K562 (cell line): ENCODE measurements around the gene HOXB6. TPM values are rescaled to one million over a fixed set of nuclear protein-coding genes. Genes with fewer than 3 reads are reported as not detected.

ENCODE experiments used
- ATAC-seq: fragments of 200-7000 bp; cut with Tn5 transposase; 3 replicates; pipeline ENCODE4 v1.9.1; 2020; ENCODE audit warnings: moderate library complexity
- BruUV-seq: library from RNA; stranded (reverse); fragments of 400-500 nt; replicated peaks from 2 replicates; lab custom pipeline; 2021; lab: Mats Ljungman, UMichigan
- CTCF ChIA-PET: fragments of 300-600 bp; formaldehyde crosslinking; extraction: SDS; loops from one replicate; lab custom pipeline; 2021; ENCODE audit warnings: low intra/inter-chr PET ratio; lab: Yijun Ruan, JAX
- POLR2A ChIA-PET: fragments of 300-600, 350-650 bp; sonication (Branson Sonifier 250); formaldehyde crosslinking; extraction: SDS; loops from one replicate; lab custom pipeline; 2021; ENCODE audit warnings: antibody characterized with exemption, inconsistent platforms; lab: Yijun Ruan, JAX
- DNase-seq, 4 experiments: peaks; one replicate each; pipeline versions ENCODE4 v3.0.0 to v3.0.0-alpha.2; 2011 to 2018; ENCODE audit warnings: low spot score in 3 of 4, mixed read lengths in 3 of 4; ENCODE audit errors: extremely low read depth in 1 of 4
- FAIRE-seq: peaks from 2 replicates; lab custom pipeline; 2011; peaks lifted over from hg19 to GRCh38; lab: Jason Lieb, UNC
- H2AFZ ChIP-seq: 2 replicates; pipeline ENCODE4 v1.6.0; 2011; ENCODE audit warnings: low read depth, low read length, control low read depth, inconsistent platforms
- H3K27ac ChIP-seq: fragments of 200-600 bp; 3 replicates; pipeline ENCODE4 v1.8.0; 2011; ENCODE audit warnings: low read depth, mild to moderate bottlenecking, control low read depth, inconsistent platforms, low read length, moderate library complexity, mixed read lengths; ENCODE audit errors: extremely low read depth
- H3K27me3 ChIP-seq, 2 experiments: fragments of 300-600 bp in 1 of 2; 2 replicates in 1 of 2; 3 replicates in 1 of 2; pipeline versions ENCODE4 v1.6.0 to v1.8.0; 2011; ENCODE audit warnings: inconsistent platforms in 2 of 2, low read length in 2 of 2, mild to moderate bottlenecking in 1 of 2, mixed read lengths in 1 of 2, moderate library complexity in 1 of 2; ENCODE audit not compliant: control insufficient read depth in 2 of 2, insufficient read depth in 2 of 2
- H3K36me3 ChIP-seq: fragments of 300-600 bp; 3 replicates; pipeline ENCODE4 v1.8.0; 2011; ENCODE audit warnings: mild to moderate bottlenecking, low read length, inconsistent platforms; ENCODE audit not compliant: control insufficient read depth, insufficient read depth
- H3K4me1 ChIP-seq, 2 experiments: fragments of 200-600 bp in 1 of 2; replicated peaks in 1 of 2; 2 replicates in 1 of 2; 3 replicates in 1 of 2; pipeline versions ENCODE4 v1.5.1 to v1.8.0; 2011; ENCODE audit warnings: inconsistent platforms in 2 of 2, low read length in 2 of 2, mild to moderate bottlenecking in 1 of 2, mixed read lengths in 1 of 2, moderate library complexity in 1 of 2; ENCODE audit not compliant: control insufficient read depth in 2 of 2, insufficient read depth in 2 of 2
- H3K4me2 ChIP-seq: 2 replicates; pipeline ENCODE4 v1.6.1; 2011; ENCODE audit warnings: low read length, control low read depth, inconsistent platforms, mixed read lengths; ENCODE audit not compliant: insufficient read depth
- H3K4me3 ChIP-seq: fragments of 200-600 bp; sonication (generic), shearing (Covaris generic); 2 replicates; pipeline ENCODE4 v1.5.1; 2016; ENCODE audit warnings: control low read depth, inconsistent platforms
- H3K79me2 ChIP-seq: fragments of 200-600 bp; 3 replicates; pipeline ENCODE4 v1.8.0; 2011; ENCODE audit warnings: low read length, inconsistent platforms; ENCODE audit not compliant: control insufficient read depth, insufficient read depth
- H3K9ac ChIP-seq, 2 experiments: 2 replicates each; pipeline versions ENCODE4 v1.6.0 to v1.6.1; 2011; ENCODE audit warnings: low read depth in 2 of 2, low read length in 2 of 2, control low read depth in 1 of 2, inconsistent platforms in 1 of 2, mild to moderate bottlenecking in 1 of 2, mixed read lengths in 1 of 2; ENCODE audit not compliant: insufficient read depth in 1 of 2
- H3K9me1 ChIP-seq: one replicate; pipeline ENCODE4 v1.6.0; 2011; ENCODE audit warnings: inconsistent platforms, mild to moderate bottlenecking, low read length, moderate library complexity; ENCODE audit not compliant: control insufficient read depth, insufficient read depth
- H3K9me3 ChIP-seq: replicated peaks from 2 replicates; pipeline ENCODE4 v1.5.1; 2011; ENCODE audit warnings: low read depth, low read length, inconsistent platforms; ENCODE audit not compliant: control insufficient read depth, insufficient read depth
- H4K20me1 ChIP-seq: replicated peaks from 2 replicates; pipeline ENCODE4 v1.6.1; 2011; ENCODE audit warnings: low read length, inconsistent platforms, mixed read lengths; ENCODE audit not compliant: control insufficient read depth, insufficient read depth
- IRF2 ChIP-seq: sonication (generic); formaldehyde crosslinking; IDR thresholded peaks from 2 replicates; pipeline ENCODE4 v1.8.1; 2022; ENCODE audit warnings: mild to moderate bottlenecking, missing genetic modification reagents
- LEF1 ChIP-seq: fragments of 450-650 bp; IDR thresholded peaks from 2 replicates; pipeline ENCODE4 v1.6.1; 2016; ENCODE audit warnings: mild to moderate bottlenecking
- ZNF77 ChIP-seq: fragments of 250-450 bp; sonication (Bioruptor Pico); IDR thresholded peaks from 2 replicates; pipeline ENCODE4 v1.5.0; 2020
- WGBS: fragments of 100-300 bp; shearing (Covaris generic); methylation state at CpG from one replicate; pipeline ENCODE4 v1.1.6; 2016; ENCODE audit warnings: low coverage, mixed read lengths; ENCODE audit not compliant: insufficient coverage; ENCODE audit errors: missing lambda C conversion rate; 5-methylcytosine and 5-hydroxymethylcytosine counted together
- in situ Hi-C: fragments of 300-500 bp; cut with MboI; formaldehyde crosslinking; loops from 4 replicates; pipeline ENCODE4 v1.15.0; 2018; ENCODE audit warnings: inconsistent platforms, mixed read lengths
- intact Hi-C: fragments of 100-400 bp; cut with micrococcal nuclease; formaldehyde crosslinking; loops from 2 replicates; pipeline ENCODE4 v1.14.2; 2022
- polyA plus RNA-seq, 8 experiments: library from polyadenylated mRNA; depleted of rRNA in 4 of 8; stranded (reverse) in 5 of 8; unstranded in 3 of 8; fragments of >200 nt; fragmentation: Nextera tagmentation in 2 of 8; fragmentation: Illumina TruSeq in 1 of 8; extraction: Ambion mirVana in 2 of 8; extraction: Trizol in 1 of 8; gene quantifications; 2 replicates each; pipeline versions ENCODE4 v1.2.1 to v1.2.3, GENCODE V29; 2011 to 2014; ENCODE audit warnings: inconsistent platforms in 1 of 8, missing spikeins in 1 of 8
- total RNA-seq, 7 experiments: library from RNA; depleted of rRNA in 6 of 7; stranded (reverse); fragments of >200 nt in 6 of 7; fragmentation: Illumina TruSeq in 2 of 7; extraction: Trizol in 2 of 7; gene quantifications; 2 replicates each; pipeline versions ENCODE4 v1.2.1 to v1.2.3, GENCODE V29; 2011 to 2021; ENCODE audit warnings: low replicate concordance in 1 of 7
- TF ChIP-seq, protein P1 (sequence below): fragments of 450-650 bp; IDR thresholded peaks from 2 replicates; pipeline ENCODE4 v1.6.1; 2016; ENCODE audit warnings: low read depth
- TF ChIP-seq, protein P2 (sequence below): fragments of 250-450 bp; sonication (Bioruptor Pico); IDR thresholded peaks from 2 replicates; pipeline ENCODE4 v1.4.0; 2020; ENCODE audit warnings: mild to moderate bottlenecking, moderate library complexity
- TF ChIP-seq, protein P3 (sequence below), 2 experiments: fragments of 200-800 bp in 1 of 2; sonication (Bioruptor generic) in 1 of 2; sonication (generic) in 1 of 2; formaldehyde crosslinking in 1 of 2; IDR thresholded peaks in 1 of 2; conservative IDR thresholded peaks in 1 of 2; 2 replicates each; pipeline versions ENCODE4 v1.5.0 to v1.6.1; 2016 to 2020; ENCODE audit warnings: missing compliant biosample characterization in 1 of 2, missing genetic modification characterization in 1 of 2, missing genetic modification reagents in 1 of 2
- TF ChIP-seq, protein P4 (sequence below): fragments of 450-650 bp; formaldehyde crosslinking; IDR thresholded peaks from 2 replicates; pipeline ENCODE4 v1.4.0; 2022; ENCODE audit warnings: mild to moderate bottlenecking, moderate library complexity

Gene HOXB6
- total and polyA plus RNA-seq, 9 of the 15 experiments (the other 6 are each of a cell fraction or from before 2014, with no cell fraction given), result 1.2 to 14.8 (median 4.9) TPM

DNA sequence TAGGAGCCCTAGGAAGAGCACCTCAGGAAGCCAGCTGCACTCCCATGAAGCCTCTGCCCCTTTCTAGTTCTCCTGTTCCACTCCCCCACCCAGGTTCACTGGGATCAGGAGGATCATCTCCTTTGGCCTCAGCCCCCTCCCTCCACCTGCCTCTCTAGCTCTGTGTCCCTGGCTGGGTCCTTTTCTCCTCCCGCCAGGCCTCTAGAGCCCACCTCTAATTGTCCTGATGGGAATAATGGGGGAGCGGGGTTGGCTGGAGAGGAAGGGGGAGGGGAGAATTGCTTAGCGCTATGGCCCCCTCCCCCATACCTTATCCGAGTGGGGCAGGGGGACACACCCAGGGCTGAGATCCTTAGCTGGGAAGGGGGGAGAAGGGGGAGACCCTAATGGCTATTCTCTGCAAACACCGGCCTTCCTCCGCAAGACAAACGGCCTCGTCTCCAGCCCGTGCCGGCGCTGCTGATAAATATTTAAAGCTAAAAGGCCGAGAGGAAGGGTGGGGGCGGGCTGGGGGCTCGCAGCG is 5.0 kb upstream of the HOXB6 start:
- TSS peak; percentile 24 for BruUV-seq
- ChIA-PET POLR2A (interaction anchor here (0.6 to 1.2 kb wide), 6 partner anchors 11 to 1668 kb away, joined by 3 to 5 read pairs (median 3); partner anchors contain the start of gene NFE2L1), CTCF (no interaction called here)
- Histone ChIP-seq H3K36me3 (peaks cover 12% of the 10 kb centered on the region; the same call in 1 of the 3 replicates), H3K9me3 (no peaks in the 10 kb centered on the region), H3K9me1 (no peaks in the 10 kb centered on the region), H3K27me3 (no peaks in the 10 kb centered on the region), H2AFZ (peak overlapping the region; percentile 47), H3K27ac (peak overlapping the region; percentile 86), H3K4me1 (peaks cover 26 to 59% of the 10 kb centered on the region in 2 experiments), H3K9ac (peak overlapping the region; percentile 80 to 94), H3K4me2 (peak overlapping the region; percentile 71), H3K4me3 (peak overlapping the region; percentile 56), H4K20me1 (no peaks in the 10 kb centered on the region), H3K79me2 (peaks cover 22% of the 10 kb centered on the region; the same call in 2 of the 3 replicates)
- in situ Hi-C loops (no loop called here), intact Hi-C loops (no loop called here)
- FAIRE-seq (peak; percentile 65), DNase-seq (peak in 2 of 4 experiments; percentile 43 to 44), ATAC-seq (peak; percentile 12)
- WGBS, result 0% methylated on average over 1 of the region's 15 CpGs
- TF ChIP-seq, protein P1, sequence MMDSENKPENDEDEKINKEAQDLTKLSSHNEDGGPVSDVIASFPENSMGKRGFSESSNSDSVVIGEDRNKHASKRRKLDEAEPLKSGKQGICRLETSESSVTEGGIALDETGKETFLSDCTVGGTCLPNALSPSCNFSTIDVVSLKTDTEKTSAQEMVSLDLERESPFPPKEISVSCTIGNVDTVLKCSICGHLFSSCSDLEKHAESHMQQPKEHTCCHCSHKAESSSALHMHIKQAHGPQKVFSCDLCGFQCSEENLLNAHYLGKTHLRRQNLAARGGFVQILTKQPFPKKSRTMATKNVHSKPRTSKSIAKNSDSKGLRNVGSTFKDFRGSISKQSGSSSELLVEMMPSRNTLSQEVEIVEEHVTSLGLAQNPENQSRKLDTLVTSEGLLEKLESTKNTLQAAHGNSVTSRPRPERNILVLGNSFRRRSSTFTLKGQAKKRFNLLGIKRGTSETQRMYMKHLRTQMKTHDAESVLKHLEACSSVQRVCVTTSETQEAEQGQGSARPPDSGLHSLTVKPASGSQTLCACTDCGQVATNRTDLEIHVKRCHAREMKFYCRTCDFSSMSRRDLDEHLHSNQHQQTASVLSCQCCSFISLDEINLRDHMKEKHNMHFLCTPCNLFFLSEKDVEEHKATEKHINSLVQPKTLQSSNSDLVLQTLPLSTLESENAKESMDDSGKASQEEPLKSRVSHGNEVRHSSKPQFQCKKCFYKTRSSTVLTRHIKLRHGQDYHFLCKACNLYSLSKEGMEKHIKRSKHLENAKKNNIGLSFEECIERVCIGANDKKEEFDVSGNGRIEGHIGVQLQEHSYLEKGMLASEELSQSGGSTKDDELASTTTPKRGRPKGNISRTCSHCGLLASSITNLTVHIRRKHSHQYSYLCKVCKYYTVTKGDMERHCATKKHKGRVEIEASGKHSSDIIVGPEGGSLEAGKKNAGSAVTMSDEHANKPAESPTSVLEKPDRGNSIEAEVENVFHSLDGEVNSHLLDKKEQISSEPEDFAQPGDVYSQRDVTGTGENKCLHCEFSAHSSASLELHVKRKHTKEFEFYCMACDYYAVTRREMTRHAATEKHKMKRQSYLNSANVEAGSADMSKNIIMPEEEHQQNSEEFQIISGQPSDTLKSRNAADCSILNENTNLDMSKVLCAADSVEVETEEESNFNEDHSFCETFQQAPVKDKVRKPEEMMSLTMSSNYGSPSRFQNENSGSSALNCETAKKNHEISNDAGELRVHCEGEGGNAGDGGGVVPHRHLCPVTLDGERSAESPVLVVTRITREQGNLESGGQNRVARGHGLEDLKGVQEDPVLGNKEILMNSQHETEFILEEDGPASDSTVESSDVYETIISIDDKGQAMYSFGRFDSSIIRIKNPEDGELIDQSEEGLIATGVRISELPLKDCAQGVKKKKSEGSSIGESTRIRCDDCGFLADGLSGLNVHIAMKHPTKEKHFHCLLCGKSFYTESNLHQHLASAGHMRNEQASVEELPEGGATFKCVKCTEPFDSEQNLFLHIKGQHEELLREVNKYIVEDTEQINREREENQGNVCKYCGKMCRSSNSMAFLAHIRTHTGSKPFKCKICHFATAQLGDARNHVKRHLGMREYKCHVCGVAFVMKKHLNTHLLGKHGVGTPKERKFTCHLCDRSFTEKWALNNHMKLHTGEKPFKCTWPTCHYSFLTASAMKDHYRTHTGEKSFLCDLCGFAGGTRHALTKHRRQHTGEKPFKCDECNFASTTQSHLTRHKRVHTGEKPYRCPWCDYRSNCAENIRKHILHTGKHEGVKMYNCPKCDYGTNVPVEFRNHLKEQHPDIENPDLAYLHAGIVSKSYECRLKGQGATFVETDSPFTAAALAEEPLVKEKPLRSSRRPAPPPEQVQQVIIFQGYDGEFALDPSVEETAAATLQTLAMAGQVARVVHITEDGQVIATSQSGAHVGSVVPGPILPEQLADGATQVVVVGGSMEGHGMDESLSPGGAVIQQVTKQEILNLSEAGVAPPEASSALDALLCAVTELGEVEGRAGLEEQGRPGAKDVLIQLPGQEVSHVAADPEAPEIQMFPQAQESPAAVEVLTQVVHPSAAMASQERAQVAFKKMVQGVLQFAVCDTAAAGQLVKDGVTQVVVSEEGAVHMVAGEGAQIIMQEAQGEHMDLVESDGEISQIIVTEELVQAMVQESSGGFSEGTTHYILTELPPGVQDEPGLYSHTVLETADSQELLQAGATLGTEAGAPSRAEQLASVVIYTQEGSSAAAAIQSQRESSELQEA, result no peak
- TF ChIP-seq, protein P2, sequence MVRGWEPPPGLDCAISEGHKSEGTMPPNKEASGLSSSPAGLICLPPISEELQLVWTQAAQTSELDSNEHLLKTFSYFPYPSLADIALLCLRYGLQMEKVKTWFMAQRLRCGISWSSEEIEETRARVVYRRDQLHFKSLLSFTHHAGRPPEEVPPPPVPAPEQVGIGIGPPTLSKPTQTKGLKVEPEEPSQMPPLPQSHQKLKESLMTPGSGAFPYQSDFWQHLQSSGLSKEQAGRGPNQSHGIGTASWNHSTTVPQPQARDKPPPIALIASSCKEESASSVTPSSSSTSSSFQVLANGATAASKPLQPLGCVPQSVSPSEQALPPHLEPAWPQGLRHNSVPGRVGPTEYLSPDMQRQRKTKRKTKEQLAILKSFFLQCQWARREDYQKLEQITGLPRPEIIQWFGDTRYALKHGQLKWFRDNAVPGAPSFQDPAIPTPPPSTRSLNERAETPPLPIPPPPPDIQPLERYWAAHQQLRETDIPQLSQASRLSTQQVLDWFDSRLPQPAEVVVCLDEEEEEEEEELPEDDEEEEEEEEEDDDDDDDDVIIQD (CRISPR knock-in tag), result no peak
- TF ChIP-seq ZNF77, result no peak
- TF ChIP-seq, protein P3, sequence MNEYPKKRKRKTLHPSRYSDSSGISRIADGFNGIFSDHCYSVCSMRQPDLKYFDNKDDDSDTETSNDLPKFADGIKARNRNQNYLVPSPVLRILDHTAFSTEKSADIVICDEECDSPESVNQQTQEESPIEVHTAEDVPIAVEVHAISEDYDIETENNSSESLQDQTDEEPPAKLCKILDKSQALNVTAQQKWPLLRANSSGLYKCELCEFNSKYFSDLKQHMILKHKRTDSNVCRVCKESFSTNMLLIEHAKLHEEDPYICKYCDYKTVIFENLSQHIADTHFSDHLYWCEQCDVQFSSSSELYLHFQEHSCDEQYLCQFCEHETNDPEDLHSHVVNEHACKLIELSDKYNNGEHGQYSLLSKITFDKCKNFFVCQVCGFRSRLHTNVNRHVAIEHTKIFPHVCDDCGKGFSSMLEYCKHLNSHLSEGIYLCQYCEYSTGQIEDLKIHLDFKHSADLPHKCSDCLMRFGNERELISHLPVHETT (CRISPR knock-in tag; conservative IDR thresholded peaks at IDR 0.05 in 1 of 2, IDR thresholded peaks at IDR 0.05 in 1 of 2), result peak in 1 of 2 experiments; percentile 17; a peak in 1 of 4 replicates
- no peak for TF ChIP-seq IRF2 (CRISPR knock-in tag)
- TF ChIP-seq, protein P4, sequence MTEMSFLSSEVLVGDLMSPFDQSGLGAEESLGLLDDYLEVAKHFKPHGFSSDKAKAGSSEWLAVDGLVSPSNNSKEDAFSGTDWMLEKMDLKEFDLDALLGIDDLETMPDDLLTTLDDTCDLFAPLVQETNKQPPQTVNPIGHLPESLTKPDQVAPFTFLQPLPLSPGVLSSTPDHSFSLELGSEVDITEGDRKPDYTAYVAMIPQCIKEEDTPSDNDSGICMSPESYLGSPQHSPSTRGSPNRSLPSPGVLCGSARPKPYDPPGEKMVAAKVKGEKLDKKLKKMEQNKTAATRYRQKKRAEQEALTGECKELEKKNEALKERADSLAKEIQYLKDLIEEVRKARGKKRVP (CRISPR knock-in tag), result no peak
- TF ChIP-seq LEF1, result no peak
